HCT116 (cell line): ENCODE data around the gene SAG. TPM values are rescaled to one million over a fixed set of nuclear protein-coding genes. Genes with fewer than 3 reads are reported as not detected.

Experiments used
- ATAC-seq: fragments of 200-7000 bp; cut with Tn5 transposase; 2 replicates; pipeline ENCODE4 v1.9.1; 2020; ENCODE audit warnings: mild to moderate bottlenecking, moderate library complexity
- BruUV-seq: library from RNA; stranded (reverse); fragments of 400-500 nt; replicated peaks from 2 replicates; lab custom pipeline; 2021; lab: Mats Ljungman, UMichigan
- CTCF ChIA-PET: fragments of 300-600 bp; sonication (Branson Sonifier 250); formaldehyde crosslinking; loops from one replicate; lab custom pipeline; 2021; ENCODE audit warnings: antibody characterized with exemption; lab: Charles Lee
- POLR2A ChIA-PET: fragments of 300-600, 350-600 bp; sonication (Branson Sonifier 250); formaldehyde crosslinking; loops from one replicate; lab custom pipeline; 2021; ENCODE audit warnings: antibody characterized with exemption; lab: Charles Lee
- RAD21 ChIA-PET, 2 experiments: fragments of 300-600 bp; sonication (Branson Sonifier 250); formaldehyde crosslinking; loops; one replicate each; lab custom pipeline; 2023; ENCODE audit warnings: low total read pairs in 2 of 2; ENCODE audit not compliant: uncharacterized antibody in 2 of 2, unreplicated experiment in 2 of 2, low non-redundant PET in 1 of 2; lab: Charles Lee
- DNase-seq: peaks from one replicate; pipeline ENCODE4 v3.0.0-alpha.2; 2010; ENCODE audit warnings: low read depth, low spot score
- H2AFZ ChIP-seq: fragments of 200-600 bp; shearing (Covaris generic), sonication (generic); 2 replicates; pipeline ENCODE4 v1.6.1; 2017; ENCODE audit warnings: low read depth, mixed run types, mixed read lengths, antibody characterized with exemption, low read length; ENCODE audit not compliant: poor library complexity, severe bottlenecking
- H3K27ac ChIP-seq: 2 replicates; pipeline ENCODE4 v1.5.1; 2012; ENCODE audit warnings: low read depth, low read length
- H3K27me3 ChIP-seq: fragments of 200-600 bp; sonication (generic); 2 replicates; pipeline ENCODE4 v1.6.1; 2016; ENCODE audit warnings: mixed run types, low read length, mixed read lengths; ENCODE audit not compliant: insufficient read depth
- H3K36me3 ChIP-seq, 2 experiments: fragments of 200-500 bp in 1 of 2; fragments of 200-600 bp in 1 of 2; sonication (Bioruptor generic) in 1 of 2; sonication (generic) in 1 of 2; 2 replicates each; pipeline versions ENCODE4 v1.5.1 to v1.6.1; 2014 to 2016; ENCODE audit warnings: low read length in 2 of 2, inconsistent platforms in 1 of 2, mixed read lengths in 1 of 2, mixed run types in 1 of 2; ENCODE audit not compliant: insufficient read depth in 2 of 2, control insufficient read depth in 1 of 2
- H3K4me1 ChIP-seq, 2 experiments: fragments of 200-600 bp in 1 of 2; sonication (generic) in 1 of 2; 2 replicates each; pipeline versions ENCODE4 v1.5.1 to v1.6.1; 2012 to 2017; ENCODE audit warnings: low read length in 2 of 2, inconsistent platforms in 1 of 2, mild to moderate bottlenecking in 1 of 2, mixed read lengths in 1 of 2, mixed run types in 1 of 2, moderate library complexity in 1 of 2; ENCODE audit not compliant: insufficient read depth in 2 of 2, control insufficient read depth in 1 of 2
- H3K4me2 ChIP-seq: fragments of 200-600 bp; sonication (generic); 2 replicates; pipeline ENCODE4 v1.6.1; 2017; ENCODE audit warnings: mixed run types, low read length, mixed read lengths
- H3K4me3 ChIP-seq, 2 experiments: fragments of 200-600 bp in 1 of 2; sonication (generic) in 1 of 2; replicated peaks in 1 of 2; 2 replicates each; pipeline ENCODE4 v1.5.1; 2011 to 2016; ENCODE audit warnings: low read length in 2 of 2, control low read depth in 1 of 2, low read depth in 1 of 2, mild to moderate bottlenecking in 1 of 2, mixed read lengths in 1 of 2, mixed run types in 1 of 2
- H3K79me2 ChIP-seq: fragments of 200-600 bp; sonication (generic); 2 replicates; pipeline ENCODE4 v1.6.1; 2017; ENCODE audit warnings: mild to moderate bottlenecking, mixed run types, low read length, moderate library complexity, mixed read lengths; ENCODE audit not compliant: insufficient read depth
- H3K9ac ChIP-seq: fragments of 200-600 bp; sonication (generic); 2 replicates; pipeline ENCODE4 v1.6.1; 2016; ENCODE audit warnings: low read length, mixed read lengths
- H3K9me2 ChIP-seq: fragments of 200-600 bp; sonication (generic), shearing (Covaris generic); 2 replicates; pipeline ENCODE4 v1.6.1; 2017; ENCODE audit warnings: mixed run types, mild to moderate bottlenecking, moderate library complexity; ENCODE audit not compliant: insufficient read depth
- H3K9me3 ChIP-seq, 2 experiments: fragments of 200-500 bp in 1 of 2; fragments of 200-600 bp in 1 of 2; sonication (Bioruptor generic) in 1 of 2; sonication (generic) in 1 of 2; 2 replicates each; pipeline ENCODE4 v1.6.1; 2014 to 2017; ENCODE audit warnings: low read length in 2 of 2, mixed read lengths in 2 of 2, inconsistent platforms in 1 of 2, low read depth in 1 of 2, mild to moderate bottlenecking in 1 of 2, mixed run types in 1 of 2, moderate library complexity in 1 of 2; ENCODE audit not compliant: control insufficient read depth in 1 of 2, insufficient read depth in 1 of 2
- H4K20me1 ChIP-seq: fragments of 200-600 bp; sonication (generic), shearing (Covaris generic); 2 replicates; pipeline ENCODE4 v1.6.1; 2017; ENCODE audit warnings: mixed run types, mild to moderate bottlenecking, moderate library complexity; ENCODE audit not compliant: insufficient read depth
- CEBPB ChIP-seq: IDR thresholded peaks from 2 replicates; pipeline ENCODE4 v1.6.1; 2012; ENCODE audit warnings: low read depth
- EZH2phosphoT487 ChIP-seq: fragments of 200-600 bp; IDR thresholded peaks from 2 replicates; pipeline ENCODE4 v1.6.1; 2018; ENCODE audit warnings: antibody characterized with exemption, borderline replicate concordance
- JUND ChIP-seq: IDR thresholded peaks from 2 replicates; pipeline ENCODE4 v1.6.1; 2012
- intact Hi-C: fragments of 100-400 bp; cut with micrococcal nuclease; formaldehyde crosslinking; loops from 2 replicates; pipeline ENCODE4 v1.10.0; 2022
- total RNA-seq: library from RNA; stranded (reverse); gene quantifications from one replicate; pipeline ENCODE4 v1.2.1, GENCODE V29; 2021; ENCODE audit not compliant: unreplicated experiment
- TF ChIP-seq, protein P1 (sequence below): IDR thresholded peaks from 2 replicates; pipeline ENCODE4 v1.6.1; 2012
- TF ChIP-seq, protein P2 (sequence below): IDR thresholded peaks from 2 replicates; pipeline ENCODE4 v1.6.1; 2012; ENCODE audit warnings: low read depth

The SAG gene
- total RNA-seq, 1 experiment from 2014 or later, result not detected

DNA sequence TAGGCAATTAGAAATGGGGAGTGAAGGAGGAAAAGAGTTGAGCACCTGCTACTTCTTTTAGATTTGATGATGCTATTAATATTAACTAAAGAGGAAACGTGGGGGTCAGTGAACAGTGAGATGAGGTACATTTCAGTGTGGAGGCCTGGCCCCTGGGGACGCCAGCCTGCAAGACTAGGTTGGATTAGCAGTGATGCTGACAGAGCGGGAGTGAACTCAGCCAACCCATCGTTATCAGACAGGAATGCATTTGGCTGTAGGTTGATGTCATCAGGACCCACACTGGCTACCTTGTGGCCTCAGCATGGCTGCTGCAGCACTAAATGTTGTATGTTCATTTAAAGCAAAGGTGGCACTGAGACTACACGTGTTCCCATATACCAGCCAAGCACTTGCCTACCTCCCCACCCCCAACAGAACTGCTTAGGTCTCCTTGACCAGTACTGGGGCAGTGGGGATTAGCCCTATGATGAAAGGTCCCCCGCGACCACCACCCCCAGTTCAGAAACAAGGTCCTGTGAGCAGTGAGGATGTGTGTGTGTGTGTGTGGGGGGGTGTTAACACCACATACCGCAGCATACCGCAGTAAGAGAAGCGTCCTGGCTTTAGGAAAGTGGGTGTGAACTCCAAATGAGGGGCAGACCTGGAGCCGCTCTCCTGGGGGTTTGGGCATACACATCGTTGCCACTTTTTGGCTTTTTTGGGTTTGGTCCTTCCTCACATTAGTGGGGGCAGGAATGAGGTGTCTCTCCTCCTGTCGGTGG is 72.7 kb downstream of the SAG start:
- RAD21 ChIA-PET, result no interaction called here
- peaks cover 80% of the 10 kb centered on the region for H3K79me2 ChIP-seq
- no peak overlapping the region for H3K4me2 ChIP-seq

More for the DNA sequence above, 72.7 kb downstream of the SAG start:
- DNase-seq (no peak), ATAC-seq (no peak)
- Histone ChIP-seq H3K9me2 (no peaks in the 10 kb centered on the region), H3K4me3 (no peak overlapping the region), H3K27me3 (no peaks in the 10 kb centered on the region), H3K27ac (no peak overlapping the region), H2AFZ (no peak overlapping the region), H3K4me1 (no peaks in the 10 kb centered on the region), H3K36me3 (peaks cover 0 to 5% of the 10 kb centered on the region in 2 experiments; a peak in 2 of 4 replicates), H4K20me1 (no peaks in the 10 kb centered on the region), H3K9me3 (no peaks in the 10 kb centered on the region), H3K9ac (no peak overlapping the region)
- intact Hi-C loops, result no loop called here
- TF ChIP-seq JUND (no peak), CEBPB (no peak), EZH2phosphoT487 (no peak)
- TF ChIP-seq, protein P1, sequence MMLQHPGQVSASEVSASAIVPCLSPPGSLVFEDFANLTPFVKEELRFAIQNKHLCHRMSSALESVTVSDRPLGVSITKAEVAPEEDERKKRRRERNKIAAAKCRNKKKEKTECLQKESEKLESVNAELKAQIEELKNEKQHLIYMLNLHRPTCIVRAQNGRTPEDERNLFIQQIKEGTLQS, result no peak
- TF ChIP-seq, protein P2, sequence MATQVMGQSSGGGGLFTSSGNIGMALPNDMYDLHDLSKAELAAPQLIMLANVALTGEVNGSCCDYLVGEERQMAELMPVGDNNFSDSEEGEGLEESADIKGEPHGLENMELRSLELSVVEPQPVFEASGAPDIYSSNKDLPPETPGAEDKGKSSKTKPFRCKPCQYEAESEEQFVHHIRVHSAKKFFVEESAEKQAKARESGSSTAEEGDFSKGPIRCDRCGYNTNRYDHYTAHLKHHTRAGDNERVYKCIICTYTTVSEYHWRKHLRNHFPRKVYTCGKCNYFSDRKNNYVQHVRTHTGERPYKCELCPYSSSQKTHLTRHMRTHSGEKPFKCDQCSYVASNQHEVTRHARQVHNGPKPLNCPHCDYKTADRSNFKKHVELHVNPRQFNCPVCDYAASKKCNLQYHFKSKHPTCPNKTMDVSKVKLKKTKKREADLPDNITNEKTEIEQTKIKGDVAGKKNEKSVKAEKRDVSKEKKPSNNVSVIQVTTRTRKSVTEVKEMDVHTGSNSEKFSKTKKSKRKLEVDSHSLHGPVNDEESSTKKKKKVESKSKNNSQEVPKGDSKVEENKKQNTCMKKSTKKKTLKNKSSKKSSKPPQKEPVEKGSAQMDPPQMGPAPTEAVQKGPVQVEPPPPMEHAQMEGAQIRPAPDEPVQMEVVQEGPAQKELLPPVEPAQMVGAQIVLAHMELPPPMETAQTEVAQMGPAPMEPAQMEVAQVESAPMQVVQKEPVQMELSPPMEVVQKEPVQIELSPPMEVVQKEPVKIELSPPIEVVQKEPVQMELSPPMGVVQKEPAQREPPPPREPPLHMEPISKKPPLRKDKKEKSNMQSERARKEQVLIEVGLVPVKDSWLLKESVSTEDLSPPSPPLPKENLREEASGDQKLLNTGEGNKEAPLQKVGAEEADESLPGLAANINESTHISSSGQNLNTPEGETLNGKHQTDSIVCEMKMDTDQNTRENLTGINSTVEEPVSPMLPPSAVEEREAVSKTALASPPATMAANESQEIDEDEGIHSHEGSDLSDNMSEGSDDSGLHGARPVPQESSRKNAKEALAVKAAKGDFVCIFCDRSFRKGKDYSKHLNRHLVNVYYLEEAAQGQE, result no peak
- ChIA-PET POLR2A (no interaction called here), CTCF (no interaction called here)
- no TSS peak for BruUV-seq
